Gastroesophageal sphincter (tissue), 3 donors: Measurements from ENCODE around the gene GPR162.

Source experiments
- POLR2A ChIP-seq, 2 donors: fragments of 450-650 bp; IDR thresholded peaks; one replicate each; pipeline ENCODE4 v1.6.1; 2017; ENCODE audit warnings: antibody characterized with exemption in 2 of 2, mild to moderate bottlenecking in 2 of 2, moderate library complexity in 1 of 2
- TF ChIP-seq, protein P1 (sequence below), 4 experiments: fragments of 200-600 bp in 2 of 4; fragments of 450-650 bp in 2 of 4; sonication (generic) in 1 of 4; IDR thresholded peaks; one replicate each; pipeline ENCODE4 v1.5.1; 2017 to 2019; ENCODE audit warnings: antibody characterized with exemption in 4 of 4, mild to moderate bottlenecking in 2 of 4, moderate library complexity in 2 of 4

DNA sequence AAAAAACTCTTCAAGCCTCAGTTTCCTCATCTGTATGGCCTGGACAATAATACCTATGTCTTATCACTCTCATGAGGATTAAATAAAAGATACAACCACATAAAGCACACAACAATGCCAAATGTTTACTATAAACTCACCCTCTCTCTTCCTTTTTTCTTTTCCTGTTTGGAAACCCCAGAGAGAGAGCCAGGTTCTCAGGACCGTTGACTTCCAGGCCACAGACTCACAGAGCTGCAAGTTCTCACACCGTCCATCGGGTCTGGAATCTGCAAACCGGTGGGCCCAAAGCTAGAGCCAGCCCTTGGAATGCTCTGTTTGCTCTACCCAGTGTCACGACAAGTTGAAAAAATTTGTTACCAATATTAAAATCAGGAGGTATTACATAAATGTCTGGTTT, 36.9 kb upstream of the GPR162 start:
- TF ChIP-seq, protein P1, sequence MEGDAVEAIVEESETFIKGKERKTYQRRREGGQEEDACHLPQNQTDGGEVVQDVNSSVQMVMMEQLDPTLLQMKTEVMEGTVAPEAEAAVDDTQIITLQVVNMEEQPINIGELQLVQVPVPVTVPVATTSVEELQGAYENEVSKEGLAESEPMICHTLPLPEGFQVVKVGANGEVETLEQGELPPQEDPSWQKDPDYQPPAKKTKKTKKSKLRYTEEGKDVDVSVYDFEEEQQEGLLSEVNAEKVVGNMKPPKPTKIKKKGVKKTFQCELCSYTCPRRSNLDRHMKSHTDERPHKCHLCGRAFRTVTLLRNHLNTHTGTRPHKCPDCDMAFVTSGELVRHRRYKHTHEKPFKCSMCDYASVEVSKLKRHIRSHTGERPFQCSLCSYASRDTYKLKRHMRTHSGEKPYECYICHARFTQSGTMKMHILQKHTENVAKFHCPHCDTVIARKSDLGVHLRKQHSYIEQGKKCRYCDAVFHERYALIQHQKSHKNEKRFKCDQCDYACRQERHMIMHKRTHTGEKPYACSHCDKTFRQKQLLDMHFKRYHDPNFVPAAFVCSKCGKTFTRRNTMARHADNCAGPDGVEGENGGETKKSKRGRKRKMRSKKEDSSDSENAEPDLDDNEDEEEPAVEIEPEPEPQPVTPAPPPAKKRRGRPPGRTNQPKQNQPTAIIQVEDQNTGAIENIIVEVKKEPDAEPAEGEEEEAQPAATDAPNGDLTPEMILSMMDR (IDR thresholded peaks at IDR 0.05), result no peak
- TF ChIP-seq POLR2A (IDR thresholded peaks at IDR 0.05), result no peak
